GM12875 (cell line): ENCODE data around the gene KIF1B.

Experiments used
- H3K4me3 ChIP-seq: one replicate; pipeline ENCODE4 v1.5.1; 2011; ENCODE audit warnings: low read depth, low read length, control low read depth
- CTCF ChIP-seq: IDR thresholded peaks from 2 replicates; pipeline ENCODE4 v1.5.1; 2011; ENCODE audit warnings: low read depth, mild to moderate bottlenecking, control low read depth, inconsistent platforms, low read length, moderate library complexity, borderline replicate concordance; ENCODE audit not compliant: insufficient read depth

KIF1B gene

GRCh38 chr1:10320336-10320735, 110.0 kb downstream of the KIF1B start:
- H3K4me3 ChIP-seq: no peak overlapping the region
- TF ChIP-seq CTCF: no peak

- no peak for TF ChIP-seq CTCF
These were observed 112.5 kb downstream of the KIF1B start for GRCh38 chr1:10322821-10323220.

GRCh38 chr1:10324627-10325026, 114.3 kb downstream of the KIF1B start:
- H3K4me3 ChIP-seq: no peak overlapping the region
- no peak for TF ChIP-seq CTCF

More at GRCh38 chr1:10322821-10323220, 112.5 kb downstream of the KIF1B start:
- no peak overlapping the region for H3K4me3 ChIP-seq

- TF ChIP-seq CTCF: no peak
- H3K4me3 ChIP-seq: no peak overlapping the region
These were observed 115.2 kb downstream of the KIF1B start for GRCh38 chr1:10325521-10325920.

- no peak overlapping the region for H3K4me3 ChIP-seq
- TF ChIP-seq CTCF: no peak
These were observed 115.9 kb downstream of the KIF1B start for GRCh38 chr1:10326251-10326650.

- no peak overlapping the region for H3K4me3 ChIP-seq
- TF ChIP-seq CTCF: no peak
These were observed 118.0 kb downstream of the KIF1B start for GRCh38 chr1:10328180-10328963.

GRCh38 chr1:10337436-10337835, 127.1 kb downstream of the KIF1B start:
- H3K4me3 ChIP-seq: no peak overlapping the region
- TF ChIP-seq CTCF: no peak
